NCI-H524 (cell line): ENCODE data around the gene ZNF536.
"Not testable (repeated sequence)": the region's sequence is repeated elsewhere in the genome, so short reads cannot be mapped to it uniquely, and the experiment has no call there.

Experiments used
- DNase-seq, 2 experiments: peaks; one replicate each; lab custom pipeline; 2025; lab: John Stamatoyannopoulos, UW

The ZNF536 gene

GRCh38 chr19:30446850-30447552 lies 74.8 kb downstream of the ZNF536 start:
- DNase-seq = no peak

- no peak for DNase-seq
Measured at GRCh38 chr19:30447553-30447870, 75.3 kb downstream of the ZNF536 start.

- no peak for DNase-seq
Measured at GRCh38 chr19:30448386-30449077, 76.3 kb downstream of the ZNF536 start.

- DNase-seq = no peak
Measured at GRCh38 chr19:30449078-30449590, 77.0 kb downstream of the ZNF536 start.

- no peak for DNase-seq
Measured at GRCh38 chr19:30449673-30450072, 77.5 kb downstream of the ZNF536 start.

GRCh38 chr19:30450100-30450499 lies 77.9 kb downstream of the ZNF536 start:
- DNase-seq = no peak

GRCh38 chr19:30450835-30451321 lies 78.7 kb downstream of the ZNF536 start:
- DNase-seq = no peak

- DNase-seq = no peak
Measured at GRCh38 chr19:30452931-30453330, 80.7 kb downstream of the ZNF536 start.

GRCh38 chr19:30453743-30454142 lies 81.6 kb downstream of the ZNF536 start:
- no peak for DNase-seq

- no peak for DNase-seq
Measured at GRCh38 chr19:30455881-30456280, 83.7 kb downstream of the ZNF536 start.

- no peak for DNase-seq
Measured at GRCh38 chr19:30457484-30457883, 85.3 kb downstream of the ZNF536 start.

GRCh38 chr19:30459859-30460258 lies 87.7 kb downstream of the ZNF536 start:
- DNase-seq = no peak

- DNase-seq = no peak
Measured at GRCh38 chr19:30464162-30464561, 92.0 kb downstream of the ZNF536 start.

GRCh38 chr19:30466598-30466997 lies 94.4 kb downstream of the ZNF536 start:
- not testable (repeated sequence) for DNase-seq

- DNase-seq = no peak
Measured at GRCh38 chr19:30467239-30467638, 95.1 kb downstream of the ZNF536 start.

GRCh38 chr19:30469774-30470173 lies 97.6 kb downstream of the ZNF536 start:
- no peak for DNase-seq

- DNase-seq = no peak
Measured at GRCh38 chr19:30471441-30471840, 99.3 kb downstream of the ZNF536 start.

GRCh38 chr19:30473334-30473867 lies 101.2 kb downstream of the ZNF536 start:
- DNase-seq = no peak

- no peak for DNase-seq
Measured at GRCh38 chr19:30476997-30477396, 104.8 kb downstream of the ZNF536 start.

GRCh38 chr19:30479231-30479630 lies 107.0 kb downstream of the ZNF536 start:
- DNase-seq = no peak

- DNase-seq = no peak
Measured at GRCh38 chr19:30480097-30480496, 107.9 kb downstream of the ZNF536 start.

GRCh38 chr19:30481063-30481462 lies 108.9 kb downstream of the ZNF536 start:
- no peak for DNase-seq

- no peak for DNase-seq
Measured at GRCh38 chr19:30481823-30482222, 109.6 kb downstream of the ZNF536 start.
